ENCODE data around the gene C12orf75. TPM values are rescaled to one million over a fixed set of nuclear protein-coding genes. Genes with fewer than 3 reads are reported as not detected.

Gene C12orf75
- total RNA-seq, 1 experiment from 2014 or later, result 1.3 TPM

- no peaks in the 10 kb centered on the region for H3K4me1 ChIP-seq (replicated peaks; ENCODE audit: insufficient read depth)
- DNase-seq, result no peak
- H3K4me3 ChIP-seq, result no peak overlapping the region
- no peak overlapping the region for H3K27ac ChIP-seq
- no peaks in the 10 kb centered on the region for H3K9me2 ChIP-seq (ENCODE audit: insufficient read depth)
- ChIA-PET CTCF (no interaction called here), POLR2A (ENCODE audit: unreplicated experiment) (no interaction called here)
- intact Hi-C loops (cut with micrococcal nuclease; ENCODE audit: unreplicated experiment), result no loop called here
- no peak overlapping the region for H3K4me2 ChIP-seq
- BruUV-seq (replicated peaks), result no TSS peak
- no peak for TF ChIP-seq CTCF (conservative IDR thresholded peaks at IDR 0.05)
- no peak for TF ChIP-seq EZH2 (IDR thresholded peaks at IDR 0.05; ENCODE audit: low read depth)
- H3K79me2 ChIP-seq (ENCODE audit: low read depth), result no peaks in the 10 kb centered on the region
- H3K9me3 ChIP-seq (ENCODE audit: insufficient read depth, low read depth), result no peaks in the 10 kb centered on the region
- no peaks in the 10 kb centered on the region for H3F3A ChIP-seq (ENCODE audit: insufficient read depth, low read depth)
- no peaks in the 10 kb centered on the region for H3K27me3 ChIP-seq (ENCODE audit: insufficient read depth, low read depth)
- no peaks in the 10 kb centered on the region for H4K20me1 ChIP-seq (ENCODE audit: insufficient read depth)
- no peaks in the 10 kb centered on the region for H3K36me3 ChIP-seq (ENCODE audit: low read depth)
- no peak overlapping the region for H2AFZ ChIP-seq
Observed at GRCh38 chr12:105363890-105364289, 33.4 kb downstream of the C12orf75 start.

- no TSS peak for BruUV-seq (replicated peaks)
- CTCF ChIA-PET, result no interaction called here
Observed at GRCh38 chr12:105365231-105365630, 34.7 kb downstream of the C12orf75 start.

GRCh38 chr12:105368047-105368646, 37.7 kb downstream of the C12orf75 start:
- no peak overlapping the region for H3K27ac ChIP-seq
- H3K4me2 ChIP-seq, result no peak overlapping the region
- H3K9me3 ChIP-seq (ENCODE audit: insufficient read depth, low read depth), result no peaks in the 10 kb centered on the region
- no peak overlapping the region for H2AFZ ChIP-seq
- no peaks in the 10 kb centered on the region for H3F3A ChIP-seq (ENCODE audit: insufficient read depth, low read depth)
- intact Hi-C loops (cut with micrococcal nuclease; ENCODE audit: unreplicated experiment), result no loop called here
- no peaks in the 10 kb centered on the region for H4K20me1 ChIP-seq (ENCODE audit: insufficient read depth)
- no peaks in the 10 kb centered on the region for H3K79me2 ChIP-seq (ENCODE audit: low read depth)
- no peaks in the 10 kb centered on the region; the same call in 1 of the 2 replicates for H3K9me2 ChIP-seq (ENCODE audit: insufficient read depth)
- no peak for DNase-seq
- H3K4me3 ChIP-seq, result no peak overlapping the region
- H3K36me3 ChIP-seq (ENCODE audit: low read depth), result no peaks in the 10 kb centered on the region
- H3K4me1 ChIP-seq (replicated peaks; ENCODE audit: insufficient read depth), result no peaks in the 10 kb centered on the region
- ChIA-PET POLR2A (ENCODE audit: unreplicated experiment) (no interaction called here), CTCF (no interaction called here)
- BruUV-seq (replicated peaks), result no TSS peak
- no peak for TF ChIP-seq EZH2 (IDR thresholded peaks at IDR 0.05; ENCODE audit: low read depth)
- TF ChIP-seq CTCF (conservative IDR thresholded peaks at IDR 0.05), result no peak
- no peaks in the 10 kb centered on the region for H3K27me3 ChIP-seq (ENCODE audit: insufficient read depth, low read depth)

More at GRCh38 chr12:105365231-105365630, 34.7 kb downstream of the C12orf75 start:
- Histone ChIP-seq H2AFZ (no peak overlapping the region), H3K4me2 (no peak overlapping the region), H3K36me3 (ENCODE audit: low read depth) (no peaks in the 10 kb centered on the region), H3K4me1 (replicated peaks; ENCODE audit: insufficient read depth) (no peaks in the 10 kb centered on the region), H3K9me2 (ENCODE audit: insufficient read depth) (no peaks in the 10 kb centered on the region), H4K20me1 (ENCODE audit: insufficient read depth) (no peaks in the 10 kb centered on the region), H3K4me3 (no peak overlapping the region), H3K27ac (no peak overlapping the region), H3K9me3 (ENCODE audit: insufficient read depth, low read depth) (no peaks in the 10 kb centered on the region), H3K79me2 (ENCODE audit: low read depth) (no peaks in the 10 kb centered on the region), H3F3A (ENCODE audit: insufficient read depth, low read depth) (no peaks in the 10 kb centered on the region), H3K27me3 (ENCODE audit: insufficient read depth, low read depth) (no peaks in the 10 kb centered on the region)
- DNase-seq, result no peak
- TF ChIP-seq CTCF (conservative IDR thresholded peaks at IDR 0.05) (no peak), EZH2 (IDR thresholded peaks at IDR 0.05; ENCODE audit: low read depth) (no peak)
- intact Hi-C loops (cut with micrococcal nuclease; ENCODE audit: unreplicated experiment), result no loop called here
- POLR2A ChIA-PET (ENCODE audit: unreplicated experiment), result no interaction called here
